ENCODE results near the gene NAV1.

- no peak for TF ChIP-seq POLR2AphosphoS5 (IDR thresholded peaks at IDR 0.05)
- TF ChIP-seq CTCF (IDR thresholded peaks at IDR 0.05), result no peak
- TF ChIP-seq POLR2A (IDR thresholded peaks at IDR 0.05), result no peak
- TF ChIP-seq EP300 (IDR thresholded peaks at IDR 0.05; ENCODE audit: low read depth), result no peak
Observed at GRCh38 chr1:201518071-201518470, 20.9 kb upstream of the NAV1 start.
